Upper lobe of right lung (tissue), 1 donor: Measurements from ENCODE around the gene SHISAL1. TPM values are rescaled to one million over a fixed set of nuclear protein-coding genes. Genes with fewer than 3 reads are reported as not detected.

Experiments used
- ATAC-seq: fragments of 200-7000 bp; cut with Tn5 transposase; one replicate; pipeline ENCODE4 v1.9.1; 2020; ENCODE audit warnings: mild to moderate bottlenecking, moderate library complexity
- DNase-seq: peaks from one replicate; pipeline ENCODE4 v3.0.0-alpha.2; 2020
- H3K27ac ChIP-seq: fragments of 200-600 bp; one replicate; pipeline ENCODE4 v1.8.0; 2022
- H3K27me3 ChIP-seq: fragments of 200-600 bp; one replicate; pipeline ENCODE4 v1.8.0; 2022; ENCODE audit warnings: mild to moderate bottlenecking
- H3K36me3 ChIP-seq: fragments of 200-600 bp; one replicate; pipeline ENCODE4 v1.8.0; 2022
- H3K4me1 ChIP-seq: fragments of 200-600 bp; one replicate; pipeline ENCODE4 v1.8.0; 2022
- H3K4me3 ChIP-seq: fragments of 200-600 bp; one replicate; pipeline ENCODE4 v1.8.0; 2022; ENCODE audit warnings: mild to moderate bottlenecking
- H3K9me3 ChIP-seq: fragments of 200-600 bp; one replicate; pipeline ENCODE4 v1.8.0; 2022
- intact Hi-C: fragments of 100-400 bp; cut with DNase I; formaldehyde crosslinking; loops from one replicate; pipeline ENCODE4 v1.11.0; 2022
- total RNA-seq: library from RNA; stranded (reverse); fragmentation: NEBNext Ultra II Directional; extraction: Animal tissue kit (Norgen Biotek cat#: 25700); gene quantifications from one replicate; pipeline ENCODE4 v1.2.1, GENCODE V29; 2021
- TF ChIP-seq, protein P1 (sequence below): fragments of 200-600 bp; IDR thresholded peaks from one replicate; pipeline ENCODE4 v1.8.0; 2022; ENCODE audit warnings: antibody characterized with exemption
- donor health status: DM: no; HTN: yes; CAD: no; lungs with severe emphysema.

Gene SHISAL1
- total RNA-seq, 1 donor from 2014 or later: 1.0 TPM

DNA sequence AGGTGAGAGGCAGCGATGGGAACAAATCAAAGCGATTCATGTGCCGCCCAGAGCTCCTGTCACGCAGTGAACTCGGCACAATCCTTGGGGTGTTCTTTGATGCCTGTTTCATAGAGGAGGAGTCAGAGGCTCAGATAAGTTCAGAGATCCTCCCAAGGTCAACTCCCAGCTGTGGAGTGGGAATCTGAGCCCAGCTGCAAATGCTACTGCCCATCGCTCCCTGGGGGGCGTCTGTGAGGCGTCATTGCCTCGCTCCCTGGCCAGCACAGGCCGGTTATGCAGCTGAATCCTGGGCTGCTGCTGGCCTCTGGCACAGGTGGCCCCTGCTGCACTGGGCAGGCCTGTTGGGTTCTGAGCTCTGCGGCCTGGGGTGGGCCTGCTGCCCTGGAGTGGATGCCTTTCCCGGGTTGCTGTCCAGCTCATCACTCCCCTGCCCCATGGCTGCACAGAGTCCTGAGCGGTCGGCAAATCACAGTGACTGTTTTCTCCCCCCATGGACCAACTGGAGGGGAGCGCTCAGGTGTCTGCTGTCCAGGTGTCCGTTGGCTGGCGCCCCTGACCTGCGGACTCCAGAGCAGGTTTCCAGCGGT is 36.3 kb upstream of the SHISAL1 start:
- Histone ChIP-seq H3K4me3 (no peak overlapping the region), H3K36me3 (no peaks in the 10 kb centered on the region), H3K9me3 (no peaks in the 10 kb centered on the region), H3K4me1 (peaks cover 7% of the 10 kb centered on the region), H3K27me3 (no peaks in the 10 kb centered on the region), H3K27ac (no peak overlapping the region)
- intact Hi-C loops: no loop called here
- ATAC-seq (no peak), DNase-seq (no peak)
- TF ChIP-seq, protein P1, sequence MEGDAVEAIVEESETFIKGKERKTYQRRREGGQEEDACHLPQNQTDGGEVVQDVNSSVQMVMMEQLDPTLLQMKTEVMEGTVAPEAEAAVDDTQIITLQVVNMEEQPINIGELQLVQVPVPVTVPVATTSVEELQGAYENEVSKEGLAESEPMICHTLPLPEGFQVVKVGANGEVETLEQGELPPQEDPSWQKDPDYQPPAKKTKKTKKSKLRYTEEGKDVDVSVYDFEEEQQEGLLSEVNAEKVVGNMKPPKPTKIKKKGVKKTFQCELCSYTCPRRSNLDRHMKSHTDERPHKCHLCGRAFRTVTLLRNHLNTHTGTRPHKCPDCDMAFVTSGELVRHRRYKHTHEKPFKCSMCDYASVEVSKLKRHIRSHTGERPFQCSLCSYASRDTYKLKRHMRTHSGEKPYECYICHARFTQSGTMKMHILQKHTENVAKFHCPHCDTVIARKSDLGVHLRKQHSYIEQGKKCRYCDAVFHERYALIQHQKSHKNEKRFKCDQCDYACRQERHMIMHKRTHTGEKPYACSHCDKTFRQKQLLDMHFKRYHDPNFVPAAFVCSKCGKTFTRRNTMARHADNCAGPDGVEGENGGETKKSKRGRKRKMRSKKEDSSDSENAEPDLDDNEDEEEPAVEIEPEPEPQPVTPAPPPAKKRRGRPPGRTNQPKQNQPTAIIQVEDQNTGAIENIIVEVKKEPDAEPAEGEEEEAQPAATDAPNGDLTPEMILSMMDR: no peak

DNA sequence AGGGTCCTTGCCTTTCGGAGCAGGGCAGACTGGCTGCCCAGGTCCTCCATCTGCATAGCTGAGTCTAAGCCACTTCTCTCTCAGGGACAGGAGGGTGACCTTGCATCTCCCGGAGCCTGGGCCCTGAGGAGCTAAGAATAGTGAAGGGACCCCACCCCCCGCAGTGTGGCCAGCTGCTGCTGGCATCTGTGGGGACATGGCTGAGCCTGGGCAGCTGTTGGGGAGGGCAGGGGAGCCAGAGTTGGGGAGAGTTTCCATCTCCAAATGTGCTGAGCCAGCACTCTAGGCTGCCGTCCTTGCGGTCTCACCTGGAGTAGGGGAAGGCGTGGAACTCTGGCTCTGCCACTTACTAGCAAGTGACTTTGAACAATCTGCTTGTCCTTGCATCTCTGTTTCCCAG is 34.8 kb upstream of the SHISAL1 start:
- Histone ChIP-seq H3K4me3 (no peak overlapping the region), H3K9me3 (no peaks in the 10 kb centered on the region), H3K36me3 (no peaks in the 10 kb centered on the region), H3K27ac (no peak overlapping the region), H3K27me3 (no peaks in the 10 kb centered on the region), H3K4me1 (peaks cover 7% of the 10 kb centered on the region)
- no peak for ATAC-seq
- no peak for DNase-seq
- intact Hi-C loops: no loop called here
- TF ChIP-seq, protein P1: no peak

DNA sequence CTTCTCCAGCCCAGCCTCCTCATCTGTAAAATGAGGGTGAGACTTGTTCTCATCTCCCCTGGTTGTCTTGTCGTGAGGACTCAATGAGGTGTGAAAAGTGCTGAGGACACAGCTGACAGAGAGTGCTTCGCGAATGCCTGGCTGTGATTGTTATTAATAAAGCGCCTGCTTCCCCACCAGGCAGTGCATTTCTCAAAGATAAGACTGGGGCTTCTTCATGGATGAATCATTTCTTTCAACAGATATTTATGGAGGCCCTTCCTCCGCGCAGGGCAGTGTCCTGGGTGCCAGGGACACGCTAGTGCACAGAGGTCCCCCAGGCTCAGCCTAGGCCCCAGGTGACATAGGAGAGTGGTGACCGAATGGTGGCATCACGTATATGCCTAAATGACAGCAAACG is 34.3 kb upstream of the SHISAL1 start:
- TF ChIP-seq, protein P1: no peak
- ATAC-seq (no peak), DNase-seq (no peak)
- intact Hi-C loops: no loop called here
- H3K36me3 ChIP-seq: no peaks in the 10 kb centered on the region
- no peaks in the 10 kb centered on the region for H3K27me3 ChIP-seq
- no peaks in the 10 kb centered on the region for H3K9me3 ChIP-seq
- peaks cover 6% of the 10 kb centered on the region for H3K4me1 ChIP-seq
- H3K27ac ChIP-seq: no peak overlapping the region
- no peak overlapping the region for H3K4me3 ChIP-seq

DNA sequence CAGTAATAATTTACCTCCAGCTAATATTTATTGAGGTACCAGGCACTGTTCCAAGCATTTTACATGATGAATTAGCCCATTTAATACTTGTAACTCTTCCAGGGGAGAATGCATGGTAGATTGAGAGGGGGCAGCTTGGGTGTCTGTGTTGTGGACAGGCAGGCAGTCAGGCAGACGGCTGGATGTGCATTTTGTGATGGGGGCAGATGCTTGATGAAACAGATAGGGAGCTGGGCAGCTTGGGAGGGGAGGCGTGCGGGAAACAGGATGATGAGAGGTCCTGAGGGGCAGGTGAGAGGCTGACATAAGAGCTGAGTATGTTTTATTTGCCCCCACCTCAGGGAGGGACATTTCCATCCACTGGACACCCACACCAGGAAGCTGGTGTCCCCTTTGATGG is 33.1 kb upstream of the SHISAL1 start:
- Histone ChIP-seq H3K4me3 (no peak overlapping the region), H3K4me1 (peaks cover 10% of the 10 kb centered on the region), H3K9me3 (no peaks in the 10 kb centered on the region), H3K27ac (no peak overlapping the region), H3K36me3 (no peaks in the 10 kb centered on the region), H3K27me3 (no peaks in the 10 kb centered on the region)
- DNase-seq: no peak
- intact Hi-C loops: no loop called here
- no peak for ATAC-seq
- TF ChIP-seq, protein P1: no peak

DNA sequence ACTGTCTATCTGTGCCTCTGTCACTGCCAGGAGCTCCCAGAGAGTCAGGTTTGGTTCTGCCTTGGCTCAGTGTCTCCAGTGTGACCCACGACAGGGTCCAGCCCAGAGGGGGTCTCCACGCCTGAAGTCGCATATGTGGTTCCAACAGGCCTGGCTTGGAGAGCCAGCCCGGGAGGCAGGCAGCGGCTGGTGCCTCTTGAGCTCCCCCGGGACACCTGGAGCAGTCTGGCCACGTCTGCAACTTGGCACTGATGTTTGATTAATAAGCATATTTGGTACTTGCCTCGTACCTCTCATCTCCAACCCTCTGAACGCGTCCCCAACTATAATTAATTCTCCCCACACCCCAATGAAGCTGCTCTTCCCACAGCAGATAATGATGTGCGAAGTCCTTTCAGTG is 31.7 kb upstream of the SHISAL1 start:
- TF ChIP-seq, protein P1: no peak
- ATAC-seq (no peak), DNase-seq (no peak)
- Histone ChIP-seq H3K27ac (no peak overlapping the region), H3K4me1 (peaks cover 10% of the 10 kb centered on the region), H3K36me3 (no peaks in the 10 kb centered on the region), H3K27me3 (no peaks in the 10 kb centered on the region), H3K9me3 (no peaks in the 10 kb centered on the region), H3K4me3 (no peak overlapping the region)
- intact Hi-C loops: no loop called here
